ENCODE measurements around the gene JAM3.

The JAM3 gene

DNA sequence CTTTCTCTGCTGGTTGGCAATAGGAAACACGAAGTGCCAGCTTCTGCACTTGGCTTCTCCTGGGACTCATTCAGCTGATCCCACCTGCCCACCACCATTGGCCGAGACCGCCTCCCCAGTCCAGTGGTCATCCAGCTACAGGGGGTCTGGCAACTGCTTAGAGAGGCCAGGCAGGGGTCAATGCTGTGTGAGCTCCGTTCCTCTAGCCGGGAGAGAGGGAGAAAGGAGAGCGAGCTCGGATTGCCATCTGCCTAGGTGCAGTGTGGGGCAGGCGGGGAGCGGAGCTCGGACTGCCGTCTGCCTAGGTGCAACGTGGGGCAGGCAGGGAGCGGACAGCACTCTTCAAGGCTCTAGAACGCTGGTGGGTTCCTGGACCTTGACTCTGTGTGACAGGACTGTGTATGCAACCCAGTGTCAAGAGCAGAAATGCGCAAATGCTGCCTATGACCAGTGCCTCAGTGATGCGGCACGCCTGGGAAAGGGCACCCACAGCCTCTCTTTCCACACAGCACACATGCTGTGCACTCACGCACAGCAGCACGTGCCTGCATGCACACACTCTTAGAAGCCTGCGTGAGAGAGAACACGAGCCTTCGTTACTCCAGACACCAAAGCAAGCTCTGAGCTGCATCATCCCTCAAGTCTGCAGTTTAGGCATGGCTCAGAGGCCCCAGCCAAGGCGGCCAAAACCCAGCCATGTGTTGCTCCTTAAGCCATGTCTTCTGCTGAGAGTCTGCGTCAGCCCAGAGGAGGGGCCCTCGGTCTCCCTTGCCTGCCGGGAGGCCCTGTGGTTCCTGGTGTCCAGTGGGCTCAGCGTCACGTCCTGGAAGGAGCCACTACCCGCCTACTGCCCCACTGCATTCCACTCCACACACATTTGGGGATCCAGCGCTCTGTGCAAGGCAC, 26.8 kb upstream of the JAM3 start:
- in situ Hi-C loops (cut with HindIII; ENCODE audit: low sequenced_read_pairs) = no loop called here
- DNase-seq (ENCODE audit: low read depth) = no peak
- no peak overlapping the region for H3K4me3 ChIP-seq (ENCODE audit: low read depth, low read length)
- TF ChIP-seq, protein P1, sequence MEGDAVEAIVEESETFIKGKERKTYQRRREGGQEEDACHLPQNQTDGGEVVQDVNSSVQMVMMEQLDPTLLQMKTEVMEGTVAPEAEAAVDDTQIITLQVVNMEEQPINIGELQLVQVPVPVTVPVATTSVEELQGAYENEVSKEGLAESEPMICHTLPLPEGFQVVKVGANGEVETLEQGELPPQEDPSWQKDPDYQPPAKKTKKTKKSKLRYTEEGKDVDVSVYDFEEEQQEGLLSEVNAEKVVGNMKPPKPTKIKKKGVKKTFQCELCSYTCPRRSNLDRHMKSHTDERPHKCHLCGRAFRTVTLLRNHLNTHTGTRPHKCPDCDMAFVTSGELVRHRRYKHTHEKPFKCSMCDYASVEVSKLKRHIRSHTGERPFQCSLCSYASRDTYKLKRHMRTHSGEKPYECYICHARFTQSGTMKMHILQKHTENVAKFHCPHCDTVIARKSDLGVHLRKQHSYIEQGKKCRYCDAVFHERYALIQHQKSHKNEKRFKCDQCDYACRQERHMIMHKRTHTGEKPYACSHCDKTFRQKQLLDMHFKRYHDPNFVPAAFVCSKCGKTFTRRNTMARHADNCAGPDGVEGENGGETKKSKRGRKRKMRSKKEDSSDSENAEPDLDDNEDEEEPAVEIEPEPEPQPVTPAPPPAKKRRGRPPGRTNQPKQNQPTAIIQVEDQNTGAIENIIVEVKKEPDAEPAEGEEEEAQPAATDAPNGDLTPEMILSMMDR (IDR thresholded peaks at IDR 0.05; ENCODE audit: low read depth, low read length, missing control alignments) = no peak

DNA sequence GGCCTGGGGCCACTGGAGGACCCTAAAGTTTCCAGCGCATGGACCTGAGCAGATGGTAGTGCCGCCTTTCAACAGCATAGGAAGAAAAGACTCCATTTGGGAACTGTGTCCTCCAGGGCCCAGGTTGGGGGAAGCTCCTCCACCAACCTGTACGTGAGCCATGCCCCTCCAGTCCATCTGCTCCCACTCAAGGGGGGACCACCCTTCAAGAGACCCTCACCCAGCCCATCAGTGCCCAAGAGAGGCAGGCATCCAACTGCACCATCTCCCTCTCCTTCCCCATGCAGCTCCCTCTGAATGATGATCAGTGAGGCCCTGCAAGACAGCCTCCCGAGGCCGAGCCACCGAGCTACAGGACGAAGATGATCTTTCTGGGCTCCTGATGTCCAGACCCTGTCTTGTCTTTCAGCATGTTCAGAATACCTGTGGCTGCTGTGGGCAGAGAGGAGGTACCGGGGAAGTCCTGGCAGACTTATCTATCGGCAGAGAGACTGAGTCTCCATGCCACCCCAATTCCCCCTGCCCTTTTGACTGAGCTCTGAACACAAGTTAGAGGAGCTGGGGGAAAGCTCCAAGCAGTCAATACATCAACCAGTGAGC, 25.0 kb upstream of the JAM3 start:
- TF ChIP-seq, protein P1 (IDR thresholded peaks at IDR 0.05; ENCODE audit: low read depth, low read length, missing control alignments) = no peak
- no peak for DNase-seq (ENCODE audit: low read depth)
- H3K4me3 ChIP-seq (ENCODE audit: low read depth, low read length) = no peak overlapping the region
- in situ Hi-C loops (cut with HindIII; ENCODE audit: low sequenced_read_pairs) = no loop called here

DNA sequence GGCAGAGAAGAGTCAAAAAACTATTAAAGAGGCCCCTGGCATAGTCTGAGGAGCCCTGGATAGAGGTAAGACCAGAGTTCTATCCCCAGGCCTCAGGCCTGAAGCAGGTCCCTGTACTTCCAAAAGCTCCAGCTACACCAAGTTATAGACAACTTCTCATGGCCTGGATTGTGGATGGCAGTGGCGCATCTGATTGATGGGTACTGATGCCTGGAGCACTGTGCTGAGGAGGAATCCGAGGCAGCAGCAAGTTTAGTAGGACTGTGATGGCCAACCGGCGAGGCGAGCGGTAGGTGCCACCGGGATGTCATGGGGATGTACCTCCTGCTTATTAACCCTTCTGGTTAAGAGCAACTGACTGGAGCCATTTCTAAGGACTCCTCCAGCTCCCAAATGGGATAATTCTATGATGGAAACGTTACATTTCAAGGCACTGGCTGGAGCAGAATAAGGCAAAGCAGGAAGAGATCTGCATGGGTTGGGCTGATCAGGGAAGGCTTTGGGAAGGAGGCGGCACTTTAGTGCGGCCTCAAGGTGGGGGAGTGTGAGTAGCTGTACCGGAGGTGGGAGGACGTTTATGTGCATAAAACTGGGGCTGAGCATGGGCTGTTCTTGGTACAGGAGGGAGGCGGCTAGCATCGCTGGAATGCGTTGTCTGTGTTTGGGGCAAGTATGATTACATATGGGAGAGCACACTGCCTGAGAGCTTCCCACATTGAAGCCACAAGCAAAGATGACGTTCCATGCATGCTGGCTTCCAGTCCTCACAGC, 24.2 kb upstream of the JAM3 start:
- TF ChIP-seq, protein P1 (IDR thresholded peaks at IDR 0.05; ENCODE audit: low read depth, low read length, missing control alignments) = no peak
- DNase-seq (ENCODE audit: low read depth) = no peak
- in situ Hi-C loops (cut with HindIII; ENCODE audit: low sequenced_read_pairs) = loop anchor here (5.0 kb wide), 1 partner anchor 103 kb away; no protein-coding TSS in a partner anchor
- H3K4me3 ChIP-seq (ENCODE audit: low read depth, low read length) = no peak overlapping the region

DNA sequence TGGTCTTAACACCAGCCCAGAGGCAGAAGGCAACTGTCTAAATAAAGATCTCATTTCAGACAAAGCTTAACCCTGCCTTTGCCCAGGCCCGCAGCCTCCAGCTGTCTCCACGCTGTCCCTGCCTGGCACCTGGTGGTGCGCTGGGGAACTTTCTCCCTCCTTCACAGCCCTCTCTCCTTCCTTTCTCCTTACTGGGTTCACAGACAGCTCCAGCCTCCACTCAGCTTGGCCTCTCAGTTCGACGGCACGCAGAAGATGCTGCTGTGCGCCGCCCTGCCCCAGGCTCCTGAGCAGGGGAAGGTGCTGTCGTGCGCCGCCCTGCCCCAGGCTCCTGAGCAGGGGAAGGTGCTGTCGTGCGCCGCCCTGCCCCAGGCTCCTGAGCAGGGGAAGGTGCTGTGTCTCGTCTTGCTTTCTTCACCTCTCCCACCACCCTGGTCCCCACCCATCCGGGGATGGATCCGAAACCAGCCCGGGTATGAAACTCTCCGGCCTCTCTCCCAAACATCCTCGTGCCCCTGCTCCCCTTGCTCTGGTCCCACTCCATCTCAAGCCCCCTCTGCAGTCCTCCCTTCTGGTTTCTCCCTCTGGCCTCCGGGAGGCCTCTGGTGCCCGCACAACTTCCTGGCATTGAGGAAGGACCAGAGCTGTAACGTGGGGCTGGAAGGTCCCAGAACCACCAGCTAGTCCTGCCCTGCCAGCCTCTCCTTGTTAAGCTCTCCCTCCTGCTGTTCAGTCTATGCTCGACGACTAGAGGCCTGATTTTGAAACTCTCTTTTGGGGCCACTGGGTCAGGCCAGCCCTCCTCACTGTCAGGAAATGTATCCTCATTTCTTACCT, 22.9 kb upstream of the JAM3 start:
- no peak for DNase-seq (ENCODE audit: low read depth)
- in situ Hi-C loops (cut with HindIII; ENCODE audit: low sequenced_read_pairs) = loop anchor here (5.0 kb wide), 1 partner anchor 101 kb away; no protein-coding TSS in a partner anchor
- no peak overlapping the region for H3K4me3 ChIP-seq (ENCODE audit: low read depth, low read length)
- TF ChIP-seq, protein P1 (IDR thresholded peaks at IDR 0.05; ENCODE audit: low read depth, low read length, missing control alignments) = peak; percentile 42

DNA sequence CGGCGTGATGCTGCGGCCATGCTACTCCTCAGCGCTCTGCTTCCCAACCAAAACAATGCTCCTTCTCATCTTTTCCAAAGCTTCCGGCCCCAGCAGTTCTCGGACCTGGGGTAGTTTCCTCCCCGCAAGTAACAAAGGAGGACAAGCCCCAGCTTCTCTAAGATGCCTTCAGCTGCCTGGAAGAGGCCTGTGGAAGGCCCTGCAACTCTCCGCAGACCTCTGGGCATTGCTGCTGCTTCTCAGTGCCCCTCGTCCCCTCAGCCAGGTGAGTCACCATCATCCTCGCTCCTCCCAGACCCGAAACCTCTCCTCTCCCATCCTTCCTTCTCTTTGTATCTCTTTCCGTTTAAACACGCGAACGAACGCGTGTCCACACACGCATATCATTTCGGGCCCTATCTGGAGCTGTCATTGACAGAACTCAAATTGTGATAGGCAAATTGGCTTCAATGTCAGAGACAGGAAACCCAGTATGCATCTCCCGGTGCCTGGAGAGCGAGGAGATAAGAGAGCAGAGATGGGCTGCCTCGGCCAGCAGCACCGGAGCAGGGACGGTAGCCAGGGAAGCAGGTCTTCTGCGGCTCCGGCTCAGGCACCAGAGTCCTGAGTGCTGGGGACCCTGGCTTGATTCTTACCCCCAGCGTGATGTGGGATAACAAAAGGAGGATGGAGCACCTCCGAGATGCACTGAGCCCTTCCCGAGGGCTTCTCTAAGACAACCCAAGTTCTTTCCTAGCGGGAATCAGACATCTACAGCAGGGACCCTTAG, 22.0 kb upstream of the JAM3 start:
- TF ChIP-seq, protein P1 (IDR thresholded peaks at IDR 0.05; ENCODE audit: low read depth, low read length, missing control alignments) = no peak
- H3K4me3 ChIP-seq (ENCODE audit: low read depth, low read length) = no peak overlapping the region
- no peak for DNase-seq (ENCODE audit: low read depth)
- in situ Hi-C loops (cut with HindIII; ENCODE audit: low sequenced_read_pairs) = loop anchor here (5.0 kb wide), 1 partner anchor 100 kb away; no protein-coding TSS in a partner anchor
